GM19238 (cell line): ENCODE results near the gene AP1M1.

ENCODE experiments used
- DNase-seq: peaks from one replicate; pipeline ENCODE4 v3.0.0; 2011; ENCODE audit warnings: low spot score; ENCODE audit not compliant: insufficient read length

Gene AP1M1

GRCh38 chr19:16295057-16295456, 97.3 kb downstream of the AP1M1 start:
- DNase-seq, result no peak
